GM23338 (cell line): ENCODE results near the gene CGNL1. TPM values are rescaled to one million over a fixed set of nuclear protein-coding genes. Genes with fewer than 3 reads are reported as not detected.

Experiments
- ATAC-seq: fragments of 200-7000 bp; cut with Tn5 transposase; 3 replicates; pipeline ENCODE4 v1.9.1; 2020
- DNase-seq: peaks from one replicate; pipeline ENCODE4 v3.0.0-alpha.2; 2015; ENCODE audit warnings: low spot score
- H2AFZ ChIP-seq: fragments of 200-600 bp; sonication (generic); 2 replicates; pipeline ENCODE4 v1.8.0; 2016; ENCODE audit warnings: antibody characterized with exemption, mild to moderate bottlenecking, moderate library complexity
- H3F3A ChIP-seq: fragments of 200-600 bp; sonication (generic); replicated peaks from 2 replicates; pipeline ENCODE4 v1.8.0; 2017; ENCODE audit warnings: antibody characterized with exemption, mixed run types, low read depth
- H3K27ac ChIP-seq: fragments of 200-600 bp; sonication (generic); 2 replicates; pipeline ENCODE4 v1.6.1; 2016; ENCODE audit warnings: low read depth
- H3K27me3 ChIP-seq: fragments of 200-600 bp; sonication (generic); 2 replicates; pipeline ENCODE4 v1.8.0; 2016; ENCODE audit warnings: mild to moderate bottlenecking, mixed run types, moderate library complexity; ENCODE audit not compliant: insufficient read depth
- H3K36me3 ChIP-seq: fragments of 200-600 bp; sonication (generic); 2 replicates; pipeline ENCODE4 v1.8.0; 2016; ENCODE audit warnings: mild to moderate bottlenecking; ENCODE audit not compliant: insufficient read depth
- H3K4me1 ChIP-seq: fragments of 200-600 bp; sonication (generic); 2 replicates; pipeline ENCODE4 v1.8.0; 2016; ENCODE audit warnings: mild to moderate bottlenecking, moderate library complexity; ENCODE audit not compliant: insufficient read depth
- H3K4me2 ChIP-seq: fragments of 200-600 bp; sonication (generic); 2 replicates; pipeline ENCODE4 v1.7.1; 2017; ENCODE audit warnings: mixed run types
- H3K4me3 ChIP-seq: fragments of 200-600 bp; sonication (generic); 2 replicates; pipeline ENCODE4 v1.6.1; 2016; ENCODE audit warnings: mixed run types
- H3K79me2 ChIP-seq: fragments of 200-600 bp; sonication (generic); replicated peaks from 2 replicates; pipeline ENCODE4 v1.8.0; 2017; ENCODE audit warnings: mild to moderate bottlenecking; ENCODE audit not compliant: insufficient read depth
- H3K9me2 ChIP-seq: fragments of 200-600 bp; sonication (generic); 2 replicates; pipeline ENCODE4 v1.8.0; 2017; ENCODE audit not compliant: insufficient read depth
- H4K20me1 ChIP-seq: fragments of 200-600 bp; sonication (generic); replicated peaks from 2 replicates; pipeline ENCODE4 v1.8.0; 2017; ENCODE audit warnings: mild to moderate bottlenecking; ENCODE audit not compliant: insufficient read depth
- H3K27ac Mint-ChIP-seq: 2 replicates; pipeline ENCODE4 v1.8.0; 2020; ENCODE audit warnings: inconsistent platforms, mild to moderate bottlenecking, moderate library complexity, mixed read lengths
- H3K27me3 Mint-ChIP-seq: 3 replicates; pipeline ENCODE4 v1.8.0; 2022; ENCODE audit warnings: low read depth, mild to moderate bottlenecking, moderate library complexity, mixed read lengths, inconsistent platforms; ENCODE audit not compliant: insufficient read depth, poor library complexity
- H3K36me3 Mint-ChIP-seq: 3 replicates; pipeline ENCODE4 v1.8.0; 2021; ENCODE audit warnings: low read depth, mild to moderate bottlenecking, inconsistent platforms, moderate library complexity, mixed read lengths
- H3K4me1 Mint-ChIP-seq: 3 replicates; pipeline ENCODE4 v1.8.0; 2020; ENCODE audit warnings: mild to moderate bottlenecking, inconsistent platforms, mixed read lengths
- H3K4me3 Mint-ChIP-seq: 3 replicates; pipeline ENCODE4 v1.8.0; 2021; ENCODE audit warnings: moderate library complexity, mild to moderate bottlenecking, inconsistent platforms, mixed read lengths
- H3K9me3 Mint-ChIP-seq: 3 replicates; pipeline ENCODE4 v1.8.0; 2020; ENCODE audit warnings: moderate library complexity, mild to moderate bottlenecking, inconsistent platforms, mixed read lengths
- CREB1 ChIP-seq: fragments of 250-450 bp; sonication (Bioruptor Pico); IDR thresholded peaks from 2 replicates; pipeline ENCODE4 v1.5.0; 2020; ENCODE audit warnings: low read depth, mild to moderate bottlenecking, moderate library complexity
- CTCF ChIP-seq, 2 experiments: fragments of 200-600 bp in 1 of 2; sonication (generic) in 1 of 2; conservative IDR thresholded peaks; 2 replicates each; pipeline versions ENCODE4 v1.5.1 to v1.6.1; 2016 to 2017; ENCODE audit warnings: antibody characterized with exemption in 2 of 2, low read depth in 2 of 2, mild to moderate bottlenecking in 2 of 2, moderate library complexity in 1 of 2
- ETS1 ChIP-seq: IDR thresholded peaks from 2 replicates; pipeline ENCODE4 v1.6.1; 2016; ENCODE audit warnings: antibody characterized with exemption
- EZH2phosphoT487 ChIP-seq: fragments of 200-600 bp; sonication (generic); IDR thresholded peaks from one replicate; pipeline ENCODE4 v1.8.1; 2018; ENCODE audit warnings: antibody characterized with exemption; ENCODE audit not compliant: unreplicated experiment
- JUNB ChIP-seq: IDR thresholded peaks from one replicate; pipeline ENCODE4 v1.6.1; 2016; ENCODE audit warnings: antibody characterized with exemption; ENCODE audit not compliant: unreplicated experiment
- NANOG ChIP-seq: IDR thresholded peaks from 2 replicates; pipeline ENCODE4 v1.6.1; 2016; ENCODE audit warnings: antibody characterized with exemption, borderline replicate concordance
- POLR2AphosphoS5 ChIP-seq: IDR thresholded peaks from 2 replicates; pipeline ENCODE4 v1.6.1; 2016; ENCODE audit warnings: antibody characterized with exemption, low read depth
- STAT1 ChIP-seq: IDR thresholded peaks from one replicate; pipeline ENCODE4 v1.6.1; 2016; ENCODE audit warnings: antibody characterized with exemption; ENCODE audit not compliant: unreplicated experiment
- ZNF114 ChIP-seq: fragments of 250-450 bp; sonication (Bioruptor Pico); IDR thresholded peaks from 2 replicates; pipeline ENCODE4 v1.5.0; 2020; ENCODE audit warnings: mild to moderate bottlenecking, moderate library complexity
- ZNF331 ChIP-seq: fragments of 250-450 bp; sonication (Bioruptor Pico); IDR thresholded peaks from 2 replicates; pipeline ENCODE4 v1.5.0; 2020; ENCODE audit warnings: low read depth, mild to moderate bottlenecking, moderate library complexity
- polyA plus RNA-seq: library from polyadenylated mRNA; unstranded; fragments of >200 nt; fragmentation: Nextera tagmentation; extraction: Ambion mirVana; gene quantifications from 2 replicates; pipeline ENCODE4 v1.2.1, GENCODE V29; 2016
- total RNA-seq: library from RNA; depleted of rRNA; stranded (reverse); fragments of >200 nt; shearing (Covaris generic); gene quantifications from 2 replicates; pipeline ENCODE4 v1.2.3, GENCODE V29; 2014
- TF ChIP-seq, protein P1 (sequence below): IDR thresholded peaks from one replicate; pipeline ENCODE4 v1.6.1; 2018; ENCODE audit warnings: antibody characterized with exemption; ENCODE audit not compliant: unreplicated experiment

The CGNL1 gene
- total and polyA plus RNA-seq, 2 experiments from 2014 or later = 20.0 to 57.8 TPM

DNA sequence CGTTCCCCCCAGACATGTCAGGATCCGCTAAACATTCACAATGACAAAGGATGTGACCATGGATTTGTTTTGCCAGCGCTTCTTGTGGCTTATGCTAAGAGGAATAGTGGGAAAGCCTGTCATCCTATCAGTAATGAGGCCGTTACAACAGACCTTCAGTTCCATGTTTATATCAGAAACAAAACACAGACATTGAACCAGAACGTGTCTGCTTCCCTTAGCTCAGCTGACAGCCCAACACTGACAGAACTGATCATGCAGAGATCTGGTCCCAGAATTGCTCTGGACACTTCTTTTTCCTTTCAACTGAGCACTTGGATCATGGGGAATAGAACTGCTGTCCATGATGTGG, 157.1 kb downstream of the CGNL1 start (continued):
- TF ChIP-seq ZNF114 (CRISPR knock-in tag) = no peak
- no peak for TF ChIP-seq ZNF331 (CRISPR knock-in tag)
- TF ChIP-seq JUNB = no peak
- no peak for TF ChIP-seq CREB1
- no peak for TF ChIP-seq NANOG
- no peak for TF ChIP-seq POLR2AphosphoS5
- TF ChIP-seq CTCF (conservative IDR thresholded peaks at IDR 0.05; ENCODE audit: low read depth in 2 of 2) = no peak
- no peak for TF ChIP-seq EZH2phosphoT487
- no peak for TF ChIP-seq STAT1
- no peak for TF ChIP-seq ETS1

- peaks cover 13% of the 10 kb centered on the region; the same call in 1 of the 2 replicates for H3K4me1 ChIP-seq
- H3K4me2 ChIP-seq = no peak overlapping the region
- no peak overlapping the region; the same call in 1 of the 2 replicates for H3K27ac Mint-ChIP-seq
- no peak overlapping the region for H3K4me3 Mint-ChIP-seq
- peaks cover 55% of the 10 kb centered on the region for H3K36me3 Mint-ChIP-seq
- H3K9me2 ChIP-seq = no peaks in the 10 kb centered on the region
- H3K9me3 Mint-ChIP-seq = peaks cover 11% of the 10 kb centered on the region
- peaks cover 17% of the 10 kb centered on the region for H3K4me1 Mint-ChIP-seq
- H3K27ac ChIP-seq = no peak overlapping the region
- H4K20me1 ChIP-seq = no peaks in the 10 kb centered on the region; the same call in 1 of the 2 replicates
- no peak overlapping the region for H2AFZ ChIP-seq
- H3K4me3 ChIP-seq = no peak overlapping the region
- peak; percentile 58 for DNase-seq
- H3K27me3 ChIP-seq = no peaks in the 10 kb centered on the region
- H3K79me2 ChIP-seq = no peaks in the 10 kb centered on the region
- ATAC-seq = peak; percentile 79
- no peak for TF ChIP-seq NANOG
- TF ChIP-seq, protein P1, sequence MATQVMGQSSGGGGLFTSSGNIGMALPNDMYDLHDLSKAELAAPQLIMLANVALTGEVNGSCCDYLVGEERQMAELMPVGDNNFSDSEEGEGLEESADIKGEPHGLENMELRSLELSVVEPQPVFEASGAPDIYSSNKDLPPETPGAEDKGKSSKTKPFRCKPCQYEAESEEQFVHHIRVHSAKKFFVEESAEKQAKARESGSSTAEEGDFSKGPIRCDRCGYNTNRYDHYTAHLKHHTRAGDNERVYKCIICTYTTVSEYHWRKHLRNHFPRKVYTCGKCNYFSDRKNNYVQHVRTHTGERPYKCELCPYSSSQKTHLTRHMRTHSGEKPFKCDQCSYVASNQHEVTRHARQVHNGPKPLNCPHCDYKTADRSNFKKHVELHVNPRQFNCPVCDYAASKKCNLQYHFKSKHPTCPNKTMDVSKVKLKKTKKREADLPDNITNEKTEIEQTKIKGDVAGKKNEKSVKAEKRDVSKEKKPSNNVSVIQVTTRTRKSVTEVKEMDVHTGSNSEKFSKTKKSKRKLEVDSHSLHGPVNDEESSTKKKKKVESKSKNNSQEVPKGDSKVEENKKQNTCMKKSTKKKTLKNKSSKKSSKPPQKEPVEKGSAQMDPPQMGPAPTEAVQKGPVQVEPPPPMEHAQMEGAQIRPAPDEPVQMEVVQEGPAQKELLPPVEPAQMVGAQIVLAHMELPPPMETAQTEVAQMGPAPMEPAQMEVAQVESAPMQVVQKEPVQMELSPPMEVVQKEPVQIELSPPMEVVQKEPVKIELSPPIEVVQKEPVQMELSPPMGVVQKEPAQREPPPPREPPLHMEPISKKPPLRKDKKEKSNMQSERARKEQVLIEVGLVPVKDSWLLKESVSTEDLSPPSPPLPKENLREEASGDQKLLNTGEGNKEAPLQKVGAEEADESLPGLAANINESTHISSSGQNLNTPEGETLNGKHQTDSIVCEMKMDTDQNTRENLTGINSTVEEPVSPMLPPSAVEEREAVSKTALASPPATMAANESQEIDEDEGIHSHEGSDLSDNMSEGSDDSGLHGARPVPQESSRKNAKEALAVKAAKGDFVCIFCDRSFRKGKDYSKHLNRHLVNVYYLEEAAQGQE = no peak
- TF ChIP-seq CREB1 = no peak
- peaks cover 36% of the 10 kb centered on the region for H3K36me3 ChIP-seq
- H3F3A ChIP-seq = 0 out of 2 replicates have a peak, but pooled peaks cover 5% of the 10 kb centered on the region
- H3K27me3 Mint-ChIP-seq = no peaks in the 10 kb centered on the region
Observed at GRCh38 chr15:57534281-57534680, 158.0 kb downstream of the CGNL1 start.
